ENCODE results near the gene MBNL2. TPM values are rescaled to one million over a fixed set of nuclear protein-coding genes. Genes with fewer than 3 reads are reported as not detected.

MBNL2 gene
- total and polyA plus RNA-seq, 2 experiments from 2014 or later, result 0.55 to 3.2 TPM

- H3K27me3 Mint-ChIP-seq (ENCODE audit: insufficient read depth, low read depth, poor library complexity), result peaks cover 48% of the 10 kb centered on the region
Observed at GRCh38 chr13:97235549-97236231, 13.6 kb downstream of the MBNL2 start.

More at GRCh38 chr13:97235549-97236231, 13.6 kb downstream of the MBNL2 start:
- Histone ChIP-seq H3K27me3 (ENCODE audit: insufficient read depth) (peaks cover 82% of the 10 kb centered on the region), H3F3A (replicated peaks; ENCODE audit: low read depth) (no peaks in the 10 kb centered on the region), H3K4me3 (no peak overlapping the region), H2AFZ (no peak overlapping the region), H3K9me2 (ENCODE audit: insufficient read depth) (no peaks in the 10 kb centered on the region), H3K4me1 (ENCODE audit: insufficient read depth) (peaks cover 16% of the 10 kb centered on the region), H3K4me2 (no peak overlapping the region), H3K36me3 (ENCODE audit: insufficient read depth) (no peaks in the 10 kb centered on the region), H4K20me1 (replicated peaks; ENCODE audit: insufficient read depth) (peaks cover 14% of the 10 kb centered on the region), H3K27ac (ENCODE audit: low read depth) (no peak overlapping the region), H3K79me2 (replicated peaks; ENCODE audit: insufficient read depth) (no peaks in the 10 kb centered on the region)
- Mint-ChIP-seq H3K36me3 (ENCODE audit: low read depth) (no peaks in the 10 kb centered on the region), H3K27ac (no peak overlapping the region), H3K4me3 (no peak overlapping the region), H3K9me3 (no peaks in the 10 kb centered on the region), H3K4me1 (peaks cover 22% of the 10 kb centered on the region)
- no peak for TF ChIP-seq ZNF114 (CRISPR knock-in tag; IDR thresholded peaks at IDR 0.05)
- TF ChIP-seq, protein P1, sequence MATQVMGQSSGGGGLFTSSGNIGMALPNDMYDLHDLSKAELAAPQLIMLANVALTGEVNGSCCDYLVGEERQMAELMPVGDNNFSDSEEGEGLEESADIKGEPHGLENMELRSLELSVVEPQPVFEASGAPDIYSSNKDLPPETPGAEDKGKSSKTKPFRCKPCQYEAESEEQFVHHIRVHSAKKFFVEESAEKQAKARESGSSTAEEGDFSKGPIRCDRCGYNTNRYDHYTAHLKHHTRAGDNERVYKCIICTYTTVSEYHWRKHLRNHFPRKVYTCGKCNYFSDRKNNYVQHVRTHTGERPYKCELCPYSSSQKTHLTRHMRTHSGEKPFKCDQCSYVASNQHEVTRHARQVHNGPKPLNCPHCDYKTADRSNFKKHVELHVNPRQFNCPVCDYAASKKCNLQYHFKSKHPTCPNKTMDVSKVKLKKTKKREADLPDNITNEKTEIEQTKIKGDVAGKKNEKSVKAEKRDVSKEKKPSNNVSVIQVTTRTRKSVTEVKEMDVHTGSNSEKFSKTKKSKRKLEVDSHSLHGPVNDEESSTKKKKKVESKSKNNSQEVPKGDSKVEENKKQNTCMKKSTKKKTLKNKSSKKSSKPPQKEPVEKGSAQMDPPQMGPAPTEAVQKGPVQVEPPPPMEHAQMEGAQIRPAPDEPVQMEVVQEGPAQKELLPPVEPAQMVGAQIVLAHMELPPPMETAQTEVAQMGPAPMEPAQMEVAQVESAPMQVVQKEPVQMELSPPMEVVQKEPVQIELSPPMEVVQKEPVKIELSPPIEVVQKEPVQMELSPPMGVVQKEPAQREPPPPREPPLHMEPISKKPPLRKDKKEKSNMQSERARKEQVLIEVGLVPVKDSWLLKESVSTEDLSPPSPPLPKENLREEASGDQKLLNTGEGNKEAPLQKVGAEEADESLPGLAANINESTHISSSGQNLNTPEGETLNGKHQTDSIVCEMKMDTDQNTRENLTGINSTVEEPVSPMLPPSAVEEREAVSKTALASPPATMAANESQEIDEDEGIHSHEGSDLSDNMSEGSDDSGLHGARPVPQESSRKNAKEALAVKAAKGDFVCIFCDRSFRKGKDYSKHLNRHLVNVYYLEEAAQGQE (IDR thresholded peaks at IDR 0.05; ENCODE audit: unreplicated experiment), result no peak
- TF ChIP-seq NANOG (IDR thresholded peaks at IDR 0.05; ENCODE audit: borderline replicate concordance), result no peak
- TF ChIP-seq EZH2 (IDR thresholded peaks at IDR 0.05; ENCODE audit: low read depth, unreplicated experiment), result no peak
- no peak for TF ChIP-seq CTCF (conservative IDR thresholded peaks at IDR 0.05; ENCODE audit: low read depth in 2 of 2)
- TF ChIP-seq, protein P2, sequence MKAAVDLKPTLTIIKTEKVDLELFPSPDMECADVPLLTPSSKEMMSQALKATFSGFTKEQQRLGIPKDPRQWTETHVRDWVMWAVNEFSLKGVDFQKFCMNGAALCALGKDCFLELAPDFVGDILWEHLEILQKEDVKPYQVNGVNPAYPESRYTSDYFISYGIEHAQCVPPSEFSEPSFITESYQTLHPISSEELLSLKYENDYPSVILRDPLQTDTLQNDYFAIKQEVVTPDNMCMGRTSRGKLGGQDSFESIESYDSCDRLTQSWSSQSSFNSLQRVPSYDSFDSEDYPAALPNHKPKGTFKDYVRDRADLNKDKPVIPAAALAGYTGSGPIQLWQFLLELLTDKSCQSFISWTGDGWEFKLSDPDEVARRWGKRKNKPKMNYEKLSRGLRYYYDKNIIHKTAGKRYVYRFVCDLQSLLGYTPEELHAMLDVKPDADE (IDR thresholded peaks at IDR 0.05), result no peak
- TF ChIP-seq STAT1 (IDR thresholded peaks at IDR 0.05; ENCODE audit: unreplicated experiment), result no peak
- ATAC-seq (no peak), DNase-seq (ENCODE audit: low spot score) (no peak)
